Head of caudate nucleus (tissue), 42 donors: ENCODE measurements around the gene GOLPH3.
A peak's percentile ranks its signal among the peaks of the same experiment; 100 is the strongest.
"Not testable (repeated sequence)": the region's sequence is repeated elsewhere in the genome, so short reads cannot be mapped to it uniquely, and the experiment has no call there.

ENCODE experiments used
- DNase-seq, 42 donors: peaks; one replicate each; pipeline versions ENCODE4 v3.0.0 to v3.0.0-alpha.2; 2020 to 2021; ENCODE audit warnings: mixed read lengths in 7 of 42
- intact Hi-C: fragments of 100-400 bp; cut with DNase I; formaldehyde crosslinking; loops from one replicate; pipeline ENCODE4 v1.15.0; 2022

The GOLPH3 gene

DNA sequence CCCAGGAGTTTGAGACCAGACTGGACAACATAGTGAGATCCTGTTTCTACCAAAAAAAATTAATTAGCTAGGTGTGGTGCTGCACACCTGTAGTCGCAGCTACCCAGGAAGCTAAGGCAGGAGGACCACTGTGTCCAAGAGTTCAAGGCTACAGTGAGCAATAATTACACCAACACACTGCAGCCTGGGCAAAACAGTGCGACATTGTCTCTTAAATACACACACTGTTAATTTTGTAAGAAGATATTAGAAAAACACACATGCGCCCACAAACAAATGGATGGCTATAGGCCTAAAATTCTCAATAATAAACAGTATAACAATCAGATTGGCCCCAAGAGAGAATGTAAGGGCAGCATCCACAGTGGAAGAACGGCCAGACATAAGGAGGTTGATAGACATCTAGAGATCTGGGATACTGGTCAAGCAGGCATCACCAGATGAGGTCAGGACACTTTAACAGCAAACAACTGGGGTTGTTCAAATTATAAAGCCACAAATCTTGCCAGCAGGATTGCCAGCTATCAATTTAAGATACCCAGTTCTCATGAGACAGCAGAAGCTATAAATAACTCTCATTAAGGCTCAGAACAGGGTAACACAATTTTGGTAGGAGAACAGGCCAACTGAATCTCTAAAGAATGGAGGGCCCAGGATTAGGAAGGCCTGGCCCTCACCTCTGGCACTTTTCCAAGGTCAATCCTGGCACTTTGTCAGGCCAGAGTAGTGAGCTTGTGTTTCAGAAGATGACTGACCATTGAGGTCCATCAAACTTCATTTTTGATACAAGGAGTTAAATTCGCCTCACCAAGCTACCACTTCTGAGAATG is 29.5 kb downstream of the GOLPH3 start:
- DNase-seq = peak in 6 of 42 donors; percentile 11 to 62 (median 24)
- intact Hi-C loops = no loop called here

DNA sequence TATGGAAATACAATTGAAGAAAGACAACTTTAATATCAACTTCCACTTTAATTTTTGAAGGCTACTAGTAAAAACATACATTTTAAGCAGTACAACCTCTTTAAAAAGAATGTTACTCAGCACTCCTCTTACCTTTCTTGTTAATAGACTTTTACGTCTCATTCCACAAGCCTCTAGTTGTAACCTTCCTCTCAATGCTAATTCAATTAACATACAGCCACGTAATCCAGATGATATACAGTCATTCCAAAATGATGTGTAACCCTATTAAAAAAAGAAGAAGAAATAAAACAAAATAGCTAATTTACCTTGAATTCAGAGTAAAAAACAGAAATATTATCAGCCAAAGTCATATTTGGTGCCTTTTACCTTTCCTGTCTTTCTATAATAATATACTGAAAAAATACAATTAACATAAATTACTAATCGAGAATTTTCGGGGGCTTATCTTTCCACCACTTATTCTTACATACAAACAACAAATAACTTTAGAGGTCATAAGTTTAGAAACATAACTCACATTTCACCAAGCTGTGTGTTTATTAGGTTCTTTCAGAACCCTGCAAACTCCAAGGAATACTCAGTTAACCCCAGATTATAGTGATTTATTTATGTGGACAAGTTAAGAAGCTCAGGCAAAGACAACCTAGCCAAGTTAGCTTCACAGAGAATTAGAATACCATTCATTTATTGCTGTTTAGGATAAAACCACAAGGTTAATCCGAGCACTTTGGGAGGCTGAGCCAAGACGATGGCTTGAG is 30.3 kb downstream of the GOLPH3 start:
- no peak for DNase-seq
- intact Hi-C loops = no loop called here

DNA sequence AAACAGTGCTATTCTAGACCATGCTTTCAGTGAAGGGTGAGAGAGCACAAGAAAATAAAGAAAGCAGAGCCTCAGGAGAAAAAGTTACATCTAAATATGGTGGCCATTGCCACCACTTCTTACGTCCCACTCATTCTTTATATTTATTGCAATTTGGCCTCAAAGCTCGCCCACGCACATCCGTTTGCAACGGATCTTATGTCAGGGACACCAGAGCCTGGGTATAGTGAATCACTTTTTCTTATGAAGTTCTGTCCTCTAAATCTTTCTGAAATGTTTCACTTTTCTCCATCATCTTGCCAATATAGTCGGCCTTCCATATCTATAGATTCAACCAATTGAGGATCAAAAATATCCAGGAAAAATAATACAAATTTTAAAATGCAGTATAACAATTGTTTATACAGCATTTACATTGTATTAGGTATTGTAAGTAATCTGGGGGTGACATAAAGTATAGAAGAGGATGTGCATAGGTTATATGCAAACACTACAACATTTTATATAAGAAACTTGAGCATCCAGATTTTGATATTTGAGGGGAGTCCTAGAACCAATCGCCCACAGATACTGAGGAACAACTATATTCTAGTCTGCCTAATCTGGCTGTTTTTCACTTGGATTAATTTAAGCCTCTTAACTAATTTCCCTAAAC is 35.2 kb downstream of the GOLPH3 start:
- intact Hi-C loops = no loop called here
- no peak for DNase-seq

DNA sequence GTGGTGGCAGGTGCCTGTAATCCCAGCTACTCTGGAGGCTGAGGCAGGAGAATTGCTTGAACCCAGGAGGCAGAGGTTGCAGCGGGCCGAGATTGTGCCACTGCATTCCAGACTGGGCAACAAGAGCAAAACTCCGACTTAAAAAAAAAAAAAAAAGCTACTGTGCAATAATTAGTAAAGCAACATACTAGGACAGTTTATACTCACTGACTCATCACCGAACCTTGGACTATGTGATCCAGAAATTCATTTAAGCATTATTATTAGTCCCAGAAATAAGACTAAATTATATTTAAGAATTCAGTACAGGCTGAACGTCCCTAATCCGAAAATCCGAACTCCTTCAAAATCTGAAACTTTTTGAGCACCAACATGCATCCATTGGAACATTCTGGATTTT is 37.8 kb downstream of the GOLPH3 start:
- intact Hi-C loops = no loop called here
- no peak for DNase-seq

DNA sequence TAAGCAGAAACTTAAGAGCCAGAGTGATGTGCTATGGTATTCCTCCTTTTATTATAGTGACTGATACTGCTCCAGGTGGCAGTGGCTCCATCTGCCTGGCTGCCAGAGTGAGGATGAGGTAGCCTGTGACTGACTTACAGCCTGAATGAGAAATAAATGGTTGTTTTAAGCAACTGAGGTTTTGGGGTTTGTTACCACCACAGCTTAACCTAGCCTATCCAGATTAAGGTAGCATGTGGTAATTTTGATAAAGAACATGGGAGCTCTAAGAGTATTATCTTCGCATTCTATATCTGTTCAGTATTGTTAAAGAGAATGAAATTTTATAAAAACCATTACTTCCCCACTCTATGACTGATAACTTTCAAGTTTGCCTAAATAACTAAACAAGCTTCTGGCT is 39.0 kb downstream of the GOLPH3 start:
- no peak for DNase-seq
- intact Hi-C loops = no loop called here

DNA sequence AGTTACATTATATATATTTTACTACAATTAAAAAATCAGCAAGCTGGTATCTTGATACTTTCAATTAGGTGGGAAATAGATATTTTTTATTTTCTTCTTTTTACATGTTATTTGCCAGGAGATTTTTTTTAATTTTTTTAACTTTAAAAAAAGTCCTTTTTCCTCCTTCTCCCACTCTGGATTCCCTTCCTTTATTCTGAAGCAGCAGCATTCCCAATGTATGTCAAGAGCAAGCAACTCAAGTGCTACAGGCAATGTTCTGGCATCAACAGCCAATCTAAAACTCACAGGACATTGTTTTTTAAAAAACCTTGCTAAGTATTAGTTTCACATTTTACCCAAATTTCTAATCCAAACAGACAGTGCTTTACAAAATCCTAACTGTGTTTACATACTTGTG is 41.4 kb downstream of the GOLPH3 start:
- intact Hi-C loops = no loop called here
- DNase-seq = no peak

DNA sequence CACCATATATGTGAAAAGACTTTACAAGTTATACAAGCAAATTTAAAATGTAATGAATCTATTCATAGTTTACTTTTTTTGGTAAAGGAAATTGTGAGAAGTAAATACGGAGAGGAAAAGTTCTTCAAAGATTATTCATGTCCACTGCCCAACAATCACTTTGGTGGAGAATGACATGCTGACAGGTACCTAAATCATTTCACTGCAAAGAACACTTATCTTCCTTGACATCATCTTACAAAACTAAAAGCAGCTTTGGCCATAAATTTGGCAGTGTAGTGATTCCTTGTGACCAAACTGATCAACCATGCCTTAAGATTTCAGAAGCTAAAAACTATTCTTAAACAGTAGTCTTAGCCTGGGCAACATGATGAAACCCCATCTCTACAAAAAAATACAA is 42.5 kb downstream of the GOLPH3 start:
- intact Hi-C loops = no loop called here
- DNase-seq = no peak

DNA sequence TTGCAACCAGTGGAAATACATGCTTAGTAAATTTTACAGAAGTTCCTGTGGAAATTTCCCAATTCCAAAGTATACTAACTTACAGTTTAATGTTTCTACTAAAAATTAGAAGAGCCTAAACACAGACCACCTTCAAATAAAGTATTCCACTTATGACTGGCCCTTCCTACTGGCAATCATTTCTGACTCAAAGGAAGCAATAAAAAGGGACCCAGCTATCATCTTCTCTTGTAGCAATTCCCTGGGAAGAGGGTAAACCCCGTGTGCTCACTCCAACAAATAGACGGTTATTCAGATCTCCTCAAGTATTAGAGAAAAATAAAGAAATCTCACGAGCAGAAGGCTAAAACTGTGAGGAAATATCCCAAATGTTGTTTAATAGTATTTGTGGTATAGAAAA is 43.3 kb downstream of the GOLPH3 start:
- DNase-seq = no peak
- intact Hi-C loops = no loop called here

DNA sequence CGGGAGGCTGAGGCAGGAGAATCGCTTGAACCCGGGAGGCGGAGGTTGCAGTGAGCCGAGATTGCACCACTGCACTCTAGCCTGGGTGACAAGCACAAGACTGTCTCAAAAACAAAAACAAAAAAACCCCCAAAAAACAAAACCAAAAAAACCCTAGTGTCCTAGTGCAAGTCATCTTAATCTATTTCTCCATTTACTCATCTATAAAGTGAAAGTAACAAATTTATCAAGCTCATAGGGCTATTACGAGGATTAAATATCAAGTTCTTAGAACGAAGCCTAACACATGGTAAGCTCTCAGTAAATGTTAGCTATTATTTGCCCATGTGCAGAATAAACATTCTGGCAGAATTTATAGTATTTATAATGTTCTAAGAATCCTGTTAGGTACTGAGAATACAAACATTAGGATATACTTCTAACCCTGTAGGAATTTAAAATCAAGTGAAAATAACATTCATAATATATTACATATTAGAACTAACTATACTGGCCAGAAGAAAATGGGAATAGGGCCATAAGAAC is 45.0 kb downstream of the GOLPH3 start:
- DNase-seq = no peak
- intact Hi-C loops = no loop called here

DNA sequence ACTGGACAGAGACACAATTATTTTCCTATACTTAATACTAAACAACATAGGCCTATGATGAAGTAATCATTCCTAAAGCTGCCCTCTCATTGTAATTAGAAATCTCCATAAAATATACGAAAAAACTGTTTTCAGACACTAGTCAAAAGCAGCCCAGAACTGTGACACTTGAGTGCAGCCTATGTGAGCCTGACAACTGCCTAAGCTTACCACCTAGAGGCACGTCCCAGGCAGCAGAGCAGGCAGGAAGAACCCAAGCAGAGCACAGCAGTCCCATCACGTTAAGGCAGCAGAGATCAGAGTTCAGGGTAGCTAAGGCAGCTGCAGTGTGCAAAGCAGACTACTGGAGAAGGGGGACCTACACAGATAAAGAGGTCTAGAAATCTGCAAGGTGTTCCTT is 46.4 kb downstream of the GOLPH3 start:
- no peak for DNase-seq
- intact Hi-C loops = no loop called here

DNA sequence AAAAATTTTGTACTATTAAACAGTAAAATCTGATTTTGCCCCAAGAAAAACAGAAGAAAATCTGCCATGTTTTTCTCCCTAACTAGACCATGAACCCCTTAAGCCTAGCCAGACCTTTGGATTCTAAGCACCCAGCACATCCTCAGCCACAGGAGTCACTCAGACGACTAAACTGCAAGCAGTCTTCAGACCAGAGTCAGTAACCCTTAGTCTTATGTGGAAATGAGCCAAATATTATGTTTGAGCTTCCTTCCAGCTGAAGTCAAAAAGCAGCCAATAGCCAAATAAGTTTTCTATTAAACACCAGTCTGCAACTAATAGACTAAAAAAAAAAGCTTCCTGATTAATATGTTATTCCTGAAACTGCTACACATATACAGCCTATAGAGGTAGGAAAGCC is 47.4 kb downstream of the GOLPH3 start:
- intact Hi-C loops = no loop called here
- no peak for DNase-seq

DNA sequence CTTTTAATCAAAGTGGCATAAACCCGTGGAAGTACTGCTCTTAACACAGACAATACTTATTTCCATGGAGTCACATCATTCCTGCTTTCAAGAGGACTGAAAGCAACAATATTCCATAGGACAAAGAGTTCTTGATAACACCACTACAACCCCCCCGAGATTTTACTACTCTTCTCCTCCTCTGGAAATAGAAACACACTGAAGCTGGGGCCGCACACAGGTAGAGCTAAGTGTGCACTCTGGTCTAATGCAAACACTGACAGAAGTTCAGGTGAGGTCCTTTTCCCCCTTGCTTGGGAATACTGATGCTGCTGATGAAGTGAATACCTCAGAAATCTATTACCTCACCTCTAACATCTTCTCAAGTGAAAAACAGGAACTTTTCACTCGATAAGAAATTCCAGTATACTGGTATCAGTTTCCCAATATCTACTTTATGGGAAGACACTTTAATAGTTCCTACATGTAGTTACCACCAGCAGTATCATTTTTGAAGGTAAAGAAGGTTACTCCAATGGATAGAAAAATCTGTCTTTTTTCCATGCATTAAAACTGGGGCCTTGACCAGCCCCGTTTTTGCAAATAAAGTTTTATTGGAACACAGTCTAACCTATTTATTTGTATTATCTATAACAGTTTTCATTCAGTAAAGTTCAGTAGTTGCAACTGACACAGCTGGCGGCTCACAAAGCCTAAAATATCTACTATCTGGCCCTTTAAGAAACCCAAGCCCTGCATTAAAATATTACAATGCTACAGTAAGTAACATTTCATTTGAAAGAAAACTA is 50.0 kb downstream of the GOLPH3 start:
- intact Hi-C loops = no loop called here
- no peak for DNase-seq

DNA sequence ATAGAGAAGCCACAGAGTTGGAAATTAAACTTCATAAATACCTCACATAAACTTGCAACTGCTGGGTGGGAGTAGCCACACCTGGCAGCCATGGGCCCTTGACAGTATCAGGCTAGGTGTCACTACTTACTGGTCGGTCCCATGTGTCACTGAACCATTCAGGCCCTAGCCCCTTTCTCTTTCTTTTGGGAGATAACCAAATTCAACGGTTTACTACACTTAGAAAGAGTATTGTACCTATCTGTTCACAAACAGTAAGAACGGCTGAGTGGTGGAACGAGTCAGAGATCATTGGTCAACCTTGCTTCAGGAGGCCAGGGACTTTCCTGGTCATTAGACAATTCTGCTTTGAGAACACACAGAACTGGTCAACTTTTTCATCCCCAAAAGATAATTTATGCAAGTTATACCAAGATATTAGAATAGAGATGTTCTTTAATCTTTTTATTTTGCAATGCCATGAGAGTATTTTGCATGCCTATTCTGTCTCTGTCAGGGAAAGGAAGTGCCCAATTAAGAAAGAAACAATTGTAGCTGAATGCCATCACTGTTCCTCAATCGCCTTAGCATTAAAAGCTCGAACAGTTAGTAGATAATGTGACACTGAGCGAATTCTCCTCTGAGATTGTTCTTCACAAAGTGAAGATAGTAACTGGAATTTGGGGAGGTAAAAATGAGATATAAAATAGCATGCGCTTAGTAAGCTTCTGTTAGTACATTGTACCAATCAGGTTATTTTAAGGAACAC is 50.9 kb downstream of the GOLPH3 start:
- intact Hi-C loops = no loop called here
- DNase-seq = no peak

DNA sequence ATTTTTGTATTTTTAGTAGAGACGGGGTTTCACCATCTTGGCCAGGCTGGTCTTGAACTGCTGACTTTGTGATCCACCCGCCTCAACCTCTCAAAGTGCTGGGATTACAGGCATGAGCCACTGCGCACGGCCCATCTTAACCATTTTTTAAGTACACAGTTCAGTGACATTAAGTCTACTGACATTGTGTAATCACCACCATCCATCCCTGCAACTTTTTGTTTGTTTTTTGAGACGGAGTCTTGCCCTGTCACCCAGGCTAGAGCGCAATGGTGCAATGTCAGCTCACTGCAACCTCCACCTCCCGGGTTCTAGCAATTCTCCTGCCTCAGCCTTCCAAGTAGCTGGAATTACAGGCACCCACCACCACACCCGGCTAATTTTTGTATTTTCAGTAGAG is 55.2 kb downstream of the GOLPH3 start:
- intact Hi-C loops = not testable (repeated sequence)

DNA sequence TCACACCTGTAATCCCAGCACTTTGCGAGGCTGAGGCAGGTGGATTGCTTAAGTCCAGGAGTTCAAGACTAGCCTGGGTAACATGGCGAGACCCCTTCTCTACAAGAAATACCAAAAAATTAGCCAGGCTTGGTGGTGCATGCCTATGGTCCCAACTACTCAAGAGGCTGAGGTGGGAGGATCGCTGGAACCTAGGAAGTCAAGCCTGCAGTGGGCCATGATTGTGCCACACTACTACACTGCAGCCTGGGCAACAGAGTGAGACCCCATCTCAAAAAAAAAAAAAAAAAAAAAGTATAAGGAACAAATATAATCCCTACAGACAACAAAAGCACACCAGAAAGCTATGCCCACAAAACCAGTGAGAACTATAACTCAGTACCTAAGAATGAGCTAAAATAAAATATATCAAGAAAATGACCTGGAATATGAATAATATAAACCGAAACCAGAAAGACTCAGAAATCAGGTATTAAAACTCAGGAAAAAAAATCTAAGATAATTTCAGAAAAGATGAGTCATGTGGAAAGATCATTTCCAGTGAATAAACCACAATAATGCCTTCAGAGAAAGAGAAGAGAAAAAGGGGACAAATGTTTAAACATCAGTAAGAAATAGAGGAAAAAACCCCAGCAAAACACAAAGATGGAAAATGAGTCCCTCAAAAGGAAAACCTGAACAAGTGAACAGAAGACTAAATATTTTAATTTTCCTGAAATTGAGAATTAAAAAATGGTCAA is 57.4 kb downstream of the GOLPH3 start:
- intact Hi-C loops = no loop called here
- no peak for DNase-seq

More for the DNA sequence above, 55.2 kb downstream of the GOLPH3 start:
- not testable (repeated sequence) for DNase-seq

DNA sequence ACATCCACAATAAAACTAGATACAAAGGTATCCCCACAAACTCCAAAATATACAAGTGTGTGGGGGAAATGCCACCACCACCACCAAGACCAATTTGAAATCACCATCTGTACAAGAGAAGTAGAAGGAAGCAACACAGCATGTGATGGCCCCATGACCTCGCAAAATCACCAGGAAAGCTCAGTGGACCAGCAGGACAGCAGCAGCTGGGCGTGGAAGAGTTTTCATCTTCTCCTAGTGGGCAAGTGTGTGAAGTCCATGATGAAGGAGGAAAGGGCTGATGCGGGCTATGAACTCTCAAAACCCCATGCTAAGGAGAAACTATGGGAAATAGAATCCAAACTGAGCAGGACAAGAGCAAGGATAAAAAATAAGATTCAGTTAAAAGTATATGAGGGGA is 58.1 kb downstream of the GOLPH3 start:
- intact Hi-C loops = no loop called here
- DNase-seq = no peak

DNA sequence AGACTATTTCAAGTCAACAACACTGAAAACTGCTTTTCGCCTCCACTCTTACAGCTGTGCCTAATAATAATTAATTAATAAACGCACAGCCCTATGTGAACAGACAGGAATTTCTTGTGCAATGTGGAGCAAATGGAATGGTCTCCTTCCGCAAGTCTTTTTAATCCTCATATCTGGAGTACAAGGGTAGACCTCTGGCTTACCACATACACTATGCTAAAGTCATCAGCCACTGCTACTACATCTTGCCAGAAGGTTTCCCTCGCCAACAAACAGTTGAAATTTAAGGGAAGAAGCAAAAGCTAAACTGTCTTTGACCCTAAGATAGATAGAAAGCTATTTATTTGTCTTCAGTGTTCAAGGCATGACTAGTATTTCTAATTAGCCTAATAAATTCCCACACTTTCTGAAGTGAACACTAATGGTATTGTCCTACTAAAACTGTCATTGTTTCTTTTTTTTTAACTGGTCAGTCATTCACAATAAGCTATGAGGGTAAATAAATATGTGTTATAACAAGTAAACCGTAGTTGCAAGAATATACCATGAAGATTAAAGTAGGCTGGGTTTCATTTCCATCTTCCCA is 63.9 kb downstream of the GOLPH3 start:
- intact Hi-C loops = no loop called here

More for the DNA sequence above, 63.9 kb downstream of the GOLPH3 start:
- no peak for DNase-seq
